Hepatocyte (in vitro differentiated cells): ENCODE measurements around the gene RNF145. TPM values are rescaled to one million over a fixed set of nuclear protein-coding genes. Genes with fewer than 3 reads are reported as not detected.
"Not testable (repeated sequence)": the region's sequence is repeated elsewhere in the genome, so short reads cannot be mapped to it uniquely, and the experiment has no call there.

Source experiments
- DNase-seq: peaks from one replicate; pipeline ENCODE4 v3.0.0-alpha.2; 2016; ENCODE audit warnings: low spot score
- H2AFZ ChIP-seq: fragments of 200-600 bp; sonication (generic); 2 replicates; pipeline ENCODE4 v1.6.0; 2016; ENCODE audit warnings: antibody characterized with exemption, mild to moderate bottlenecking
- H3K27ac ChIP-seq: fragments of 200-600 bp; sonication (generic); 2 replicates; pipeline ENCODE4 v1.5.1; 2016; ENCODE audit warnings: mild to moderate bottlenecking
- H3K27me3 ChIP-seq: fragments of 200-600 bp; sonication (generic); 2 replicates; pipeline ENCODE4 v1.6.1; 2016
- H3K36me3 ChIP-seq: fragments of 200-600 bp; sonication (generic); replicated peaks from 2 replicates; pipeline ENCODE4 v1.5.1; 2016; ENCODE audit warnings: low read depth; ENCODE audit not compliant: insufficient read depth
- H3K4me1 ChIP-seq: fragments of 200-600 bp; sonication (generic); 2 replicates; pipeline ENCODE4 v1.5.1; 2016; ENCODE audit warnings: mild to moderate bottlenecking, moderate library complexity; ENCODE audit not compliant: insufficient read depth
- H3K4me2 ChIP-seq: fragments of 200-600 bp; sonication (generic); 2 replicates; pipeline ENCODE4 v1.6.0; 2016
- H3K4me3 ChIP-seq: fragments of 200-600 bp; sonication (generic); 2 replicates; pipeline ENCODE4 v1.5.1; 2016; ENCODE audit warnings: mild to moderate bottlenecking
- H3K79me2 ChIP-seq: fragments of 200-600 bp; sonication (generic); 2 replicates; pipeline ENCODE4 v1.6.0; 2017; ENCODE audit warnings: mild to moderate bottlenecking
- H3K9me2 ChIP-seq: fragments of 200-600 bp; sonication (generic); replicated peaks from 2 replicates; pipeline ENCODE4 v1.6.0; 2017; ENCODE audit warnings: mild to moderate bottlenecking; ENCODE audit not compliant: insufficient read depth
- H3K9me3 ChIP-seq: fragments of 200-600 bp; sonication (generic); 2 replicates; pipeline ENCODE4 v1.5.1; 2016; ENCODE audit warnings: low read depth, mild to moderate bottlenecking
- H4K20me1 ChIP-seq: fragments of 200-600 bp; sonication (generic); 2 replicates; pipeline ENCODE4 v1.6.0; 2016; ENCODE audit warnings: mild to moderate bottlenecking; ENCODE audit not compliant: insufficient read depth, poor library complexity, severe bottlenecking
- EZH2 ChIP-seq: fragments of 200-600 bp; sonication (generic); IDR thresholded peaks from 2 replicates; pipeline ENCODE4 v1.6.1; 2016; ENCODE audit warnings: antibody characterized with exemption, mild to moderate bottlenecking, borderline replicate concordance
- EZH2phosphoT487 ChIP-seq: fragments of 200-600 bp; sonication (generic); IDR thresholded peaks from one replicate; pipeline ENCODE4 v1.6.1; 2018; ENCODE audit warnings: antibody characterized with exemption, mild to moderate bottlenecking, low read depth, moderate library complexity; ENCODE audit not compliant: unreplicated experiment, severe bottlenecking
- WGBS: methylation state at CpG from one replicate; pipeline ENCODE4 v1.1.6; 2016; ENCODE audit warnings: low lambda C conversion rate; ENCODE audit errors: missing lambda C conversion rate; 5-methylcytosine and 5-hydroxymethylcytosine counted together
- polyA plus RNA-seq: library from polyadenylated mRNA; unstranded; fragments of >200 nt; fragmentation: Nextera tagmentation; extraction: Ambion mirVana; gene quantifications from 2 replicates; pipeline ENCODE4 v1.2.1, GENCODE V29; 2016
- total RNA-seq: library from RNA; depleted of rRNA; stranded (reverse); fragments of >200 nt; gene quantifications from 2 replicates; pipeline ENCODE4 v1.2.3, GENCODE V29; 2014
- TF ChIP-seq, protein P1 (sequence below): fragments of 200-600 bp; sonication (generic); IDR thresholded peaks from 2 replicates; pipeline ENCODE4 v1.5.1; 2016; ENCODE audit warnings: antibody characterized with exemption, mild to moderate bottlenecking; ENCODE audit not compliant: poor library complexity

The RNF145 gene
- total and polyA plus RNA-seq, 2 experiments from 2014 or later = 13.0 to 37.4 TPM

DNA sequence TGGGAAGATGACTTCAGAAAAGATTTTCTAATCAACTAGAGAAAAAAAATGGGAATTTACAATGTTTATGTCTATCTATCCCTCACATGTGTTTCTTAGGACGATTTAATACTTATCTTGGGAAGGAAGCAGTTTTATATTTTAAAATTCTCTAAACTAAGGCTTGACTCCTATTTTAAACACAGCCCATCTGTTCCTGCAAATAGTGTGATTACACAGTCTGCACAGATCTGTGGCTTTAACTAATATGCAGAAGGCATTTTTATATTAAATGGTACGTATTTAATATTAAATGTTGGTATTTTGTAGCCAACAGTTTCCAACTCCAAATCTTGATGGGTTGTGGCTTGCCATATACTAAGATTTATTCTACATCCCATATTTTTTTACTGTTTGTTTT, 56.5 kb downstream of the RNF145 start:
- H3K79me2 ChIP-seq = no peaks in the 10 kb centered on the region
- H3K27me3 ChIP-seq = no peaks in the 10 kb centered on the region
- H3K4me2 ChIP-seq = no peak overlapping the region
- H3K27ac ChIP-seq = no peak overlapping the region
- H3K9me3 ChIP-seq = no peaks in the 10 kb centered on the region
- WGBS = 69% methylated on average over 2 of the region's 2 CpGs
- no peak overlapping the region for H2AFZ ChIP-seq
- no peak for DNase-seq
- H4K20me1 ChIP-seq = no peaks in the 10 kb centered on the region
- no peak overlapping the region for H3K4me3 ChIP-seq
- H3K4me1 ChIP-seq = no peaks in the 10 kb centered on the region
- no peaks in the 10 kb centered on the region for H3K36me3 ChIP-seq
- TF ChIP-seq EZH2 (no peak), EZH2phosphoT487 (no peak)
- TF ChIP-seq, protein P1, sequence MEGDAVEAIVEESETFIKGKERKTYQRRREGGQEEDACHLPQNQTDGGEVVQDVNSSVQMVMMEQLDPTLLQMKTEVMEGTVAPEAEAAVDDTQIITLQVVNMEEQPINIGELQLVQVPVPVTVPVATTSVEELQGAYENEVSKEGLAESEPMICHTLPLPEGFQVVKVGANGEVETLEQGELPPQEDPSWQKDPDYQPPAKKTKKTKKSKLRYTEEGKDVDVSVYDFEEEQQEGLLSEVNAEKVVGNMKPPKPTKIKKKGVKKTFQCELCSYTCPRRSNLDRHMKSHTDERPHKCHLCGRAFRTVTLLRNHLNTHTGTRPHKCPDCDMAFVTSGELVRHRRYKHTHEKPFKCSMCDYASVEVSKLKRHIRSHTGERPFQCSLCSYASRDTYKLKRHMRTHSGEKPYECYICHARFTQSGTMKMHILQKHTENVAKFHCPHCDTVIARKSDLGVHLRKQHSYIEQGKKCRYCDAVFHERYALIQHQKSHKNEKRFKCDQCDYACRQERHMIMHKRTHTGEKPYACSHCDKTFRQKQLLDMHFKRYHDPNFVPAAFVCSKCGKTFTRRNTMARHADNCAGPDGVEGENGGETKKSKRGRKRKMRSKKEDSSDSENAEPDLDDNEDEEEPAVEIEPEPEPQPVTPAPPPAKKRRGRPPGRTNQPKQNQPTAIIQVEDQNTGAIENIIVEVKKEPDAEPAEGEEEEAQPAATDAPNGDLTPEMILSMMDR = no peak
- no peaks in the 10 kb centered on the region for H3K9me2 ChIP-seq

DNA sequence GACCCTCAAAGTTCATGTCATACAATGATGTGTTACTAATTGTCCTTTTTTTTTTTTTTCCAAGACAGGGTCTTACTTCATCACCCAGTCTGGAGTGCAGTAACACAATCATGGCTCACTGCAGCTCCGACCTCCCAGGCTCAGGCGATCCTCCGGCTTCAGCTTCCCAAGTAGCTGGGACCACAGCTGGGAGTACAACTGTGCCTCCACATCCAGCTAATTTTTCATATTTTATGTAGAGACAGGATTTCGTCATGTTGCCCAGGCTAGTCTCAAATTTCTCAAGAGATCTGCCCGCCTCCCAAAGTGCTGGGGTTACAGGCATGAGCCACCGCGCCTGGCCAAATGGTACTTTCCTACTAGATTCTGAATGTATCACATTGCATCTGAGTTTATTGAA, 60.3 kb downstream of the RNF145 start:
- no peaks in the 10 kb centered on the region for H3K79me2 ChIP-seq
- H3K27me3 ChIP-seq = no peaks in the 10 kb centered on the region
- no peak overlapping the region for H2AFZ ChIP-seq
- no peak overlapping the region for H3K27ac ChIP-seq
- no peaks in the 10 kb centered on the region for H3K36me3 ChIP-seq
- TF ChIP-seq EZH2phosphoT487 = no peak
- TF ChIP-seq, protein P1 = no peak
- no peak for TF ChIP-seq EZH2
- no peak for DNase-seq
- H3K9me2 ChIP-seq = no peaks in the 10 kb centered on the region
- no peak overlapping the region for H3K4me2 ChIP-seq
- H4K20me1 ChIP-seq = no peaks in the 10 kb centered on the region
- no peaks in the 10 kb centered on the region for H3K9me3 ChIP-seq
- H3K4me3 ChIP-seq = no peak overlapping the region
- WGBS = 95% methylated on average over 7 of the region's 7 CpGs
- H3K4me1 ChIP-seq = no peaks in the 10 kb centered on the region

DNA sequence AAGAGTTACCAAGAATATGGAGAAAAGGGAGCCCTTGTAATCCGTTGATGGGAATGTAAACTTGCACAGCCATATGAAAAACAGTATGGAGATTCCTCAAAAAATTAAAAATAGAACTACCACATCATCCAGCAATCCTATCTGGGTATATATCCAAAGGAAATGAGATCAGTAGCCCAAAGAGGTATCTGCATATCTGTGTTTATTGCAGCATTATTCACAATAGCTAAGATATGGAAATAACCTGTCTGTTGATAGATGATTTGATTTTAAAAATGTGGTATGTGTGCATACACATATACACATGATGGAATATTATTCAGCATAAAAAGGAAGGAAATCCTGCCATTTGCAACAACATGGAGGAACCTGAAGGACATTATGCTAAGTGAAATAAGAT, 61.4 kb downstream of the RNF145 start:
- Histone ChIP-seq H3K4me2 (no peak overlapping the region), H3K4me1 (no peaks in the 10 kb centered on the region), H3K4me3 (no peak overlapping the region), H3K9me2 (no peaks in the 10 kb centered on the region), H2AFZ (no peak overlapping the region), H3K79me2 (no peaks in the 10 kb centered on the region), H4K20me1 (no peaks in the 10 kb centered on the region), H3K9me3 (no peaks in the 10 kb centered on the region), H3K27ac (no peak overlapping the region), H3K36me3 (no peaks in the 10 kb centered on the region), H3K27me3 (no peaks in the 10 kb centered on the region)
- TF ChIP-seq EZH2phosphoT487 (no peak), EZH2 (no peak)
- TF ChIP-seq, protein P1 = no peak
- no peak for DNase-seq
- 74% methylated on average over 1 of the region's 1 CpG for WGBS

DNA sequence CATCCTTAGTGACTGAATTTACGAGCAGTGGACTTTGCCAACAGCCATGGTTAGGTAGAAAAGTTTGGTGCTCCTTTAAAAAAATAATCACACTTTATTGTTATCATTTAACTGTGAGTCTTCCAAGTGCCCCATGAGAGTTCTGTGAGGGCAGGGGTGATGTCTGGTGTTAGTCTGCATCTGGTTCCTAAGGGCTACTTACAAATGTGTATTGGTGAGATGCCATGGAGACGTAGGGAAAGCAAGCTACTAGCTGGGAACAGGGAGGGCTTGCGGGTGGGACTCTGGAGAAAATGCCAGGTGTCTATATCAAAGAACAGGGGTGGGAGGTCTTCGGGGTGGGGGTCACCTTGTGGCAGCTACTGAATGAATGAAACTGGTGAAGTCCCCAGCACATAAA, 62.5 kb downstream of the RNF145 start:
- no peak for DNase-seq
- Histone ChIP-seq H3K36me3 (no peaks in the 10 kb centered on the region), H3K27ac (no peak overlapping the region), H3K9me3 (no peaks in the 10 kb centered on the region), H3K79me2 (no peaks in the 10 kb centered on the region), H3K4me2 (no peak overlapping the region), H3K4me3 (no peak overlapping the region), H2AFZ (no peak overlapping the region), H3K4me1 (no peaks in the 10 kb centered on the region), H4K20me1 (no peaks in the 10 kb centered on the region), H3K9me2 (no peaks in the 10 kb centered on the region), H3K27me3 (no peaks in the 10 kb centered on the region)
- WGBS = 65% methylated on average over 4 of the region's 4 CpGs
- TF ChIP-seq, protein P1 = no peak
- no peak for TF ChIP-seq EZH2phosphoT487
- no peak for TF ChIP-seq EZH2

DNA sequence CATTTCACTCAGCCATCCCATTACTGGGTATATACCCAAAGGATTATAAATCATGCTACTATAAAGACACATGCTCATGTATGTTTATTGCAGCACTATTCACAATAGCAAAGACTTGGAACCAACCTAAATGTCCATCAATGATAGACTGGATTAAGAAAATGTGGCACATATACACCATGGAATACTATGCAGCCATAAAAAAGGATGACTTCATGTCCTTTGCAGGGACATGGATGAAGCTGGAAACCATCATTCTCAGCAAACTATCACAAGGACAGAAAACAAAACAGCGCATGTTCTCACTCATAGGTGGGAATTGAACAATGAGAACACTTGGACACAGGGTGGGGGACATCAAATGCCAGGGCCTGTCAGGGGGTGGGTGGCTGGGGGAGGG, 64.2 kb downstream of the RNF145 start:
- not testable (repeated sequence) for H3K79me2 ChIP-seq, H3K9me2 ChIP-seq, DNase-seq, H3K9me3 ChIP-seq, H3K4me3 ChIP-seq, H3K4me1 ChIP-seq, H3K27me3 ChIP-seq, H3K27ac ChIP-seq, H3K36me3 ChIP-seq, H3K4me2 ChIP-seq, H2AFZ ChIP-seq, H4K20me1 ChIP-seq
- WGBS = 100% methylated on average over 1 of the region's 1 CpG
